GM23338 (cell line): ENCODE data around the gene SLC35D2. TPM values are rescaled to one million over a fixed set of nuclear protein-coding genes. Genes with fewer than 3 reads are reported as not detected.

Experiments used
- ATAC-seq: fragments of 200-7000 bp; cut with Tn5 transposase; 3 replicates; pipeline ENCODE4 v1.9.1; 2020
- DNase-seq: peaks from one replicate; pipeline ENCODE4 v3.0.0-alpha.2; 2015; ENCODE audit warnings: low spot score
- H2AFZ ChIP-seq: fragments of 200-600 bp; sonication (generic); 2 replicates; pipeline ENCODE4 v1.8.0; 2016; ENCODE audit warnings: antibody characterized with exemption, mild to moderate bottlenecking, moderate library complexity
- H3F3A ChIP-seq: fragments of 200-600 bp; sonication (generic); replicated peaks from 2 replicates; pipeline ENCODE4 v1.8.0; 2017; ENCODE audit warnings: antibody characterized with exemption, mixed run types, low read depth
- H3K27ac ChIP-seq: fragments of 200-600 bp; sonication (generic); 2 replicates; pipeline ENCODE4 v1.6.1; 2016; ENCODE audit warnings: low read depth
- H3K27me3 ChIP-seq: fragments of 200-600 bp; sonication (generic); 2 replicates; pipeline ENCODE4 v1.8.0; 2016; ENCODE audit warnings: mild to moderate bottlenecking, mixed run types, moderate library complexity; ENCODE audit not compliant: insufficient read depth
- H3K36me3 ChIP-seq: fragments of 200-600 bp; sonication (generic); 2 replicates; pipeline ENCODE4 v1.8.0; 2016; ENCODE audit warnings: mild to moderate bottlenecking; ENCODE audit not compliant: insufficient read depth
- H3K4me1 ChIP-seq: fragments of 200-600 bp; sonication (generic); 2 replicates; pipeline ENCODE4 v1.8.0; 2016; ENCODE audit warnings: mild to moderate bottlenecking, moderate library complexity; ENCODE audit not compliant: insufficient read depth
- H3K4me2 ChIP-seq: fragments of 200-600 bp; sonication (generic); 2 replicates; pipeline ENCODE4 v1.7.1; 2017; ENCODE audit warnings: mixed run types
- H3K4me3 ChIP-seq: fragments of 200-600 bp; sonication (generic); 2 replicates; pipeline ENCODE4 v1.6.1; 2016; ENCODE audit warnings: mixed run types
- H3K79me2 ChIP-seq: fragments of 200-600 bp; sonication (generic); replicated peaks from 2 replicates; pipeline ENCODE4 v1.8.0; 2017; ENCODE audit warnings: mild to moderate bottlenecking; ENCODE audit not compliant: insufficient read depth
- H3K9me2 ChIP-seq: fragments of 200-600 bp; sonication (generic); 2 replicates; pipeline ENCODE4 v1.8.0; 2017; ENCODE audit not compliant: insufficient read depth
- H4K20me1 ChIP-seq: fragments of 200-600 bp; sonication (generic); replicated peaks from 2 replicates; pipeline ENCODE4 v1.8.0; 2017; ENCODE audit warnings: mild to moderate bottlenecking; ENCODE audit not compliant: insufficient read depth
- H3K27ac Mint-ChIP-seq: 2 replicates; pipeline ENCODE4 v1.8.0; 2020; ENCODE audit warnings: inconsistent platforms, mild to moderate bottlenecking, moderate library complexity, mixed read lengths
- H3K27me3 Mint-ChIP-seq: 3 replicates; pipeline ENCODE4 v1.8.0; 2022; ENCODE audit warnings: low read depth, mild to moderate bottlenecking, moderate library complexity, mixed read lengths, inconsistent platforms; ENCODE audit not compliant: insufficient read depth, poor library complexity
- H3K36me3 Mint-ChIP-seq: 3 replicates; pipeline ENCODE4 v1.8.0; 2021; ENCODE audit warnings: low read depth, mild to moderate bottlenecking, inconsistent platforms, moderate library complexity, mixed read lengths
- H3K4me1 Mint-ChIP-seq: 3 replicates; pipeline ENCODE4 v1.8.0; 2020; ENCODE audit warnings: mild to moderate bottlenecking, inconsistent platforms, mixed read lengths
- H3K4me3 Mint-ChIP-seq: 3 replicates; pipeline ENCODE4 v1.8.0; 2021; ENCODE audit warnings: moderate library complexity, mild to moderate bottlenecking, inconsistent platforms, mixed read lengths
- H3K9me3 Mint-ChIP-seq: 3 replicates; pipeline ENCODE4 v1.8.0; 2020; ENCODE audit warnings: moderate library complexity, mild to moderate bottlenecking, inconsistent platforms, mixed read lengths
- CREB1 ChIP-seq: fragments of 250-450 bp; sonication (Bioruptor Pico); IDR thresholded peaks from 2 replicates; pipeline ENCODE4 v1.5.0; 2020; ENCODE audit warnings: low read depth, mild to moderate bottlenecking, moderate library complexity
- EZH2 ChIP-seq: fragments of 200-600 bp; sonication (generic); IDR thresholded peaks from one replicate; pipeline ENCODE4 v1.8.0; 2017; ENCODE audit warnings: antibody characterized with exemption, mild to moderate bottlenecking, low read depth; ENCODE audit not compliant: unreplicated experiment
- EZH2phosphoT487 ChIP-seq: fragments of 200-600 bp; sonication (generic); IDR thresholded peaks from one replicate; pipeline ENCODE4 v1.8.1; 2018; ENCODE audit warnings: antibody characterized with exemption; ENCODE audit not compliant: unreplicated experiment
- JUNB ChIP-seq: IDR thresholded peaks from one replicate; pipeline ENCODE4 v1.6.1; 2016; ENCODE audit warnings: antibody characterized with exemption; ENCODE audit not compliant: unreplicated experiment
- NANOG ChIP-seq: IDR thresholded peaks from 2 replicates; pipeline ENCODE4 v1.6.1; 2016; ENCODE audit warnings: antibody characterized with exemption, borderline replicate concordance
- POLR2AphosphoS5 ChIP-seq: IDR thresholded peaks from 2 replicates; pipeline ENCODE4 v1.6.1; 2016; ENCODE audit warnings: antibody characterized with exemption, low read depth
- ZNF114 ChIP-seq: fragments of 250-450 bp; sonication (Bioruptor Pico); IDR thresholded peaks from 2 replicates; pipeline ENCODE4 v1.5.0; 2020; ENCODE audit warnings: mild to moderate bottlenecking, moderate library complexity
- ZNF331 ChIP-seq: fragments of 250-450 bp; sonication (Bioruptor Pico); IDR thresholded peaks from 2 replicates; pipeline ENCODE4 v1.5.0; 2020; ENCODE audit warnings: low read depth, mild to moderate bottlenecking, moderate library complexity
- polyA plus RNA-seq: library from polyadenylated mRNA; unstranded; fragments of >200 nt; fragmentation: Nextera tagmentation; extraction: Ambion mirVana; gene quantifications from 2 replicates; pipeline ENCODE4 v1.2.1, GENCODE V29; 2016
- total RNA-seq: library from RNA; depleted of rRNA; stranded (reverse); fragments of >200 nt; shearing (Covaris generic); gene quantifications from 2 replicates; pipeline ENCODE4 v1.2.3, GENCODE V29; 2014
- TF ChIP-seq, protein P1 (sequence below): IDR thresholded peaks from one replicate; pipeline ENCODE4 v1.6.1; 2018; ENCODE audit warnings: antibody characterized with exemption; ENCODE audit not compliant: unreplicated experiment
- TF ChIP-seq, protein P2 (sequence below): IDR thresholded peaks from 2 replicates; pipeline ENCODE4 v1.6.1; 2016; ENCODE audit warnings: antibody characterized with exemption
- TF ChIP-seq, protein P3 (sequence below), 2 experiments: fragments of 200-600 bp in 1 of 2; sonication (generic) in 1 of 2; conservative IDR thresholded peaks; 2 replicates each; pipeline versions ENCODE4 v1.5.1 to v1.6.1; 2016 to 2017; ENCODE audit warnings: antibody characterized with exemption in 2 of 2, low read depth in 2 of 2, mild to moderate bottlenecking in 2 of 2, moderate library complexity in 1 of 2

SLC35D2 gene
- total and polyA plus RNA-seq, 2 experiments from 2014 or later = 8.2 to 14.4 TPM

DNA sequence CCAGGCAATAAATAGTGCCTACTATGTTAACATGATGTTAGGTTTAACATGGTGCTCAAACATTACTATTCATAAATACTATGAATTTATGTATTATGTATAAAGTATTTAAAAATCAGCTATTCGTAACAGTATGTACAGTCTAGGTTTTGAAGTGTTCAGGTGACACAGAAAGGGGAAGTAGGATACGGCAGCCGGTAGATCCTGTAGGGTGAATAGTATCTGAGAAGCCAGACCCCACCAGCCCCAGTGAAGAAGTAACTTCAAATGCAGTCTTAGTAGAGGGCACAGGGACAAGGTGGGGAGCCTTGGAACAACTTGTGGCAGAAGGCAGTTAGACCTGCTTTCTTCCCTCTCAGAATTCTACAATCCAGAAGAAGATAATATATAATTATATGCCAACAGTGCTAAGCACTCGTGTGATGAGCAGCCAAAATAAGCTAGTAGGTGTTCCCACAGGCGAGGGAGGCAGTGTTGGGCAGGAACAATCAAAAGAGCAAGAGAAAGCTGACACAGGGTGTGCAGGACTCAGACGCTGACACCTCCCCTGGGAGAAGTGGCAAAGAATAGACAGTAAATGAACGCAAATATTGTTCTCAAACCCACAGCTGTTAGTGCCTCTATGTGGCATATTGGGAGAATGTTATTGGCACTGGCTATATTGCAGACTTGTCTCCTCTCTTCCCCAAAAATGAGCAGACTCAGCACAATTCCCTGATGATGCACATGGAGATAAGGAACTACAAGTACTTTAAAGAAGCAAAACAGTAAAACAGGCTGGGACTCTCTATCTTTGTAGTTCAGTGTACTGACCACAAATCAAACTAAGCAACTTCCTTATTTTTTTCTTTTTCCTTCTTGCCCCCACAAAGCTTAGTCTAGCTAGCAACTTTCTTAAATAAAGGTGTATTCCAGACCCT, 30.1 kb upstream of the SLC35D2 start (continued):
- TF ChIP-seq, protein P1, sequence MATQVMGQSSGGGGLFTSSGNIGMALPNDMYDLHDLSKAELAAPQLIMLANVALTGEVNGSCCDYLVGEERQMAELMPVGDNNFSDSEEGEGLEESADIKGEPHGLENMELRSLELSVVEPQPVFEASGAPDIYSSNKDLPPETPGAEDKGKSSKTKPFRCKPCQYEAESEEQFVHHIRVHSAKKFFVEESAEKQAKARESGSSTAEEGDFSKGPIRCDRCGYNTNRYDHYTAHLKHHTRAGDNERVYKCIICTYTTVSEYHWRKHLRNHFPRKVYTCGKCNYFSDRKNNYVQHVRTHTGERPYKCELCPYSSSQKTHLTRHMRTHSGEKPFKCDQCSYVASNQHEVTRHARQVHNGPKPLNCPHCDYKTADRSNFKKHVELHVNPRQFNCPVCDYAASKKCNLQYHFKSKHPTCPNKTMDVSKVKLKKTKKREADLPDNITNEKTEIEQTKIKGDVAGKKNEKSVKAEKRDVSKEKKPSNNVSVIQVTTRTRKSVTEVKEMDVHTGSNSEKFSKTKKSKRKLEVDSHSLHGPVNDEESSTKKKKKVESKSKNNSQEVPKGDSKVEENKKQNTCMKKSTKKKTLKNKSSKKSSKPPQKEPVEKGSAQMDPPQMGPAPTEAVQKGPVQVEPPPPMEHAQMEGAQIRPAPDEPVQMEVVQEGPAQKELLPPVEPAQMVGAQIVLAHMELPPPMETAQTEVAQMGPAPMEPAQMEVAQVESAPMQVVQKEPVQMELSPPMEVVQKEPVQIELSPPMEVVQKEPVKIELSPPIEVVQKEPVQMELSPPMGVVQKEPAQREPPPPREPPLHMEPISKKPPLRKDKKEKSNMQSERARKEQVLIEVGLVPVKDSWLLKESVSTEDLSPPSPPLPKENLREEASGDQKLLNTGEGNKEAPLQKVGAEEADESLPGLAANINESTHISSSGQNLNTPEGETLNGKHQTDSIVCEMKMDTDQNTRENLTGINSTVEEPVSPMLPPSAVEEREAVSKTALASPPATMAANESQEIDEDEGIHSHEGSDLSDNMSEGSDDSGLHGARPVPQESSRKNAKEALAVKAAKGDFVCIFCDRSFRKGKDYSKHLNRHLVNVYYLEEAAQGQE = no peak
- TF ChIP-seq EZH2phosphoT487 (no peak), JUNB (no peak), ZNF331 (no peak)
- TF ChIP-seq, protein P2, sequence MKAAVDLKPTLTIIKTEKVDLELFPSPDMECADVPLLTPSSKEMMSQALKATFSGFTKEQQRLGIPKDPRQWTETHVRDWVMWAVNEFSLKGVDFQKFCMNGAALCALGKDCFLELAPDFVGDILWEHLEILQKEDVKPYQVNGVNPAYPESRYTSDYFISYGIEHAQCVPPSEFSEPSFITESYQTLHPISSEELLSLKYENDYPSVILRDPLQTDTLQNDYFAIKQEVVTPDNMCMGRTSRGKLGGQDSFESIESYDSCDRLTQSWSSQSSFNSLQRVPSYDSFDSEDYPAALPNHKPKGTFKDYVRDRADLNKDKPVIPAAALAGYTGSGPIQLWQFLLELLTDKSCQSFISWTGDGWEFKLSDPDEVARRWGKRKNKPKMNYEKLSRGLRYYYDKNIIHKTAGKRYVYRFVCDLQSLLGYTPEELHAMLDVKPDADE = no peak

DNA sequence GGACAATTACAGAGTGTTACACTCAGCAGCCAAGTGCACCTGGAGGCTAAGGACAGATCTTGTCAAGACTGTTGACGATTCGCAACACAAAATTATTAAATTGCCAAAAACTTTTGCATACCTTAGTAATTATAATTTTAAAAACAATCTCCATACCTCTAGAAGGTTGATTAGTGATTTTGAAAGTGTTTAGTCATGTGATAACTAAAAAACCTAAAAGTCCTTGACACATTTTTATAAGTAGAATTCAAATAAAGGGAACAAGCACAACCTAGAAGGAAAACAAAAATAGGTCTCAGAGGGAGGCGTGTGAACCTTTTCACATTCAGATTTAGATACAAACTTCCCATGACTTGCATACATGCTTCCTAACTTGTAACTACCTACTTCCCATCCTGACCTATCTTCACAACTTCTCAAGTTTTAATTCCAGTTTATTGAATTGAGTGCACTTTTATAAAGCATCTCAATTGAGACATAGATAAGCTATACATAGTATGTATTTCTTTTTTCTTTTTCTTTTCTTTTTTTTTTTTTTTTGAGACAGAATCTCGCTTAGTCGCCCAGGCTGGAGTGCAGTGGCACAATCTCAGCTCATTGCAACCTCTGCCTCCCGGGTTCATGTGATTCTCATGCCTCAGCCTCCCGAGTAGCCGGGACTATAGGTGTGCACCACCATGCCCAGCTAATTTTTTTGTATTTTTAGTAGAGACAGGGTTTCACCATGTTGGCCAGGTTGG, 28.8 kb upstream of the SLC35D2 start:
- no peak overlapping the region for H3K4me3 ChIP-seq
- H3K4me2 ChIP-seq = peak overlapping the region; percentile 13
- peaks cover 36% of the 10 kb centered on the region; the same call in 1 of the 2 replicates for H4K20me1 ChIP-seq
- H3F3A ChIP-seq = 0 out of 2 replicates have a peak, but pooled peaks cover 13% of the 10 kb centered on the region
- no peak overlapping the region for H2AFZ ChIP-seq
- H3K9me2 ChIP-seq = no peaks in the 10 kb centered on the region
- no peak overlapping the region for H3K27ac ChIP-seq
- H3K27me3 ChIP-seq = no peaks in the 10 kb centered on the region
- Mint-ChIP-seq H3K36me3 (peaks cover 24% of the 10 kb centered on the region), H3K4me1 (peaks cover 48% of the 10 kb centered on the region), H3K4me3 (no peak overlapping the region; the same call in 2 of the 3 replicates), H3K9me3 (no peaks in the 10 kb centered on the region), H3K27ac (peak overlapping the region; percentile 52; the same call in 1 of the 2 replicates), H3K27me3 (peaks cover 11% of the 10 kb centered on the region)
- ATAC-seq (no peak), DNase-seq (no peak)
- H3K36me3 ChIP-seq = no peaks in the 10 kb centered on the region; the same call in 1 of the 2 replicates
- peaks cover 86% of the 10 kb centered on the region for H3K79me2 ChIP-seq
- H3K4me1 ChIP-seq = peaks cover 46% of the 10 kb centered on the region
- TF ChIP-seq, protein P3, sequence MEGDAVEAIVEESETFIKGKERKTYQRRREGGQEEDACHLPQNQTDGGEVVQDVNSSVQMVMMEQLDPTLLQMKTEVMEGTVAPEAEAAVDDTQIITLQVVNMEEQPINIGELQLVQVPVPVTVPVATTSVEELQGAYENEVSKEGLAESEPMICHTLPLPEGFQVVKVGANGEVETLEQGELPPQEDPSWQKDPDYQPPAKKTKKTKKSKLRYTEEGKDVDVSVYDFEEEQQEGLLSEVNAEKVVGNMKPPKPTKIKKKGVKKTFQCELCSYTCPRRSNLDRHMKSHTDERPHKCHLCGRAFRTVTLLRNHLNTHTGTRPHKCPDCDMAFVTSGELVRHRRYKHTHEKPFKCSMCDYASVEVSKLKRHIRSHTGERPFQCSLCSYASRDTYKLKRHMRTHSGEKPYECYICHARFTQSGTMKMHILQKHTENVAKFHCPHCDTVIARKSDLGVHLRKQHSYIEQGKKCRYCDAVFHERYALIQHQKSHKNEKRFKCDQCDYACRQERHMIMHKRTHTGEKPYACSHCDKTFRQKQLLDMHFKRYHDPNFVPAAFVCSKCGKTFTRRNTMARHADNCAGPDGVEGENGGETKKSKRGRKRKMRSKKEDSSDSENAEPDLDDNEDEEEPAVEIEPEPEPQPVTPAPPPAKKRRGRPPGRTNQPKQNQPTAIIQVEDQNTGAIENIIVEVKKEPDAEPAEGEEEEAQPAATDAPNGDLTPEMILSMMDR (conservative IDR thresholded peaks at IDR 0.05; ENCODE audit: low read depth in 2 of 2) = no peak
- TF ChIP-seq POLR2AphosphoS5 (no peak), ZNF114 (CRISPR knock-in tag) (no peak), NANOG (no peak), EZH2 (no peak), CREB1 (CRISPR knock-in tag) (no peak), ZNF331 (no peak)
- TF ChIP-seq, protein P2 = no peak
